ENCODE results near the gene FXYD2.

FXYD2 gene

DNA sequence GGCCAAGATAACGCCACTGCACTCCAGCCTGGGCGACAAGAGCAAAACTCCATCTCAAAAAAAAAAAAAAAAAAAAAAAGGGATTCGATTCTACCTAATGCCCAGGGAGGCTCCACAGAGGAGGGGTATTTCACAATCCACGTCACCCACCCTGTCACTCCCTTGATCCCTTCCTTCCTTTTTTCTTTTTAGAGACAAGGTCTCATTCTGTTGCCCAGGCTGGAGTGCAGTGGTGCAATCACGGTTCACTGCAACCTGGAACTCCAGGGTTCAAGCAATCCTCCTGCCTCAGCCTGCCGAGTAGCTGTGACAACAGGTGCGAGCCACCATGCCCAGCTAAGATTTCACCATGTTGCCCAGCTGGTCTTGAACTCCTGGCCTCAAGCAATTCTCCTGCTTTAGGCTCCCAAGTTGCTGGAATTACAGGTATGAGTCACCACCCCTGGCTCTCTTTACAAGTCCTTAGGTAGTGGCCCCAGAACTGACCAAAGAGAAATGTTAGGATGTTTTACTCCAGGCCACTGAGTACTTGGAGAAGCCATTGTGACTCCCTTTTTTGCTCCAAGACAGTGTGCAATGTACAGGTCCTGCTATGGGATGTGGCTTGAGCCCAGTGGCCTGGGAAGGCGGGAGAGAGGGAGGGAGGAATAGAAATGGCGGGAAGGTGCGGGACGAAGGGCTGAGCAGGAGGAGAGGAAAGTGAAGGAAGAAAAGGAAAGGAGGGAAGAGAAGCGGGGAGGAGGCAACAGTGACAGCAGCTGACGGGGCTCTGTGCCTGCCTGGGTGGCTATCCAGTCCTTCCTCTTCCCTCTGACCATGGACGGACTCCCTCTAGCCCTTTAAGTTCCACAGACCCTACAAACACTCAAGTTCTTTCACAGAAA, 11.8 kb upstream of the FXYD2 start:
- H3K36me3 ChIP-seq, result no peaks in the 10 kb centered on the region
- no peak overlapping the region for H3K4me3 ChIP-seq (ENCODE audit: low read depth in 1 of 2, low read length in 1 of 2)
- TF ChIP-seq CTCF (IDR thresholded peaks at IDR 0.05), result no peak
- H3K27ac ChIP-seq, result no peak overlapping the region
- H3K4me1 ChIP-seq (ENCODE audit: control insufficient read depth in 1 of 2, insufficient read depth in 1 of 2, low read depth in 1 of 2, low read length in 1 of 2), result peaks cover 11 to 13% of the 10 kb centered on the region in 2 experiments
- no peaks in the 10 kb centered on the region for H3K9me3 ChIP-seq
- no peaks in the 10 kb centered on the region for H3K27me3 ChIP-seq

DNA sequence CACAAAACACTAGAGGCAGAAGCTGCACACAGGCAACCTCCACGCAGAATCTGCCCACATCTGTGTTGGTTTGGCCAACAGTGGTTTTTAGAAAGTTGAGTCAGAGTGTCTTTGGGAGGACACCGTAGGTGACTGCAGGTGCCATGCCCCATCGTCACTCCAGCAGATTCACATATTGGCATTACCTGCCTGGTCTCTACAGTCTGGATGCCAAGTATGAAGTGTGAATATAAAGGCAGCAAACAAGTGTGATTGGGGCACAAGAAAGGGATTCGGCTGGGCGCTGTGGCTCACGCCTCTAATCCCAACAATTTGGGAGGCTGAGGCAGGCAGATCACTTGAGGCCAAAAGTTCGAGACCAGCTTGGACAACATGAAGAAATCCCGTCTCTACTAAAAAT, 11.0 kb upstream of the FXYD2 start:
- H3K4me3 ChIP-seq (ENCODE audit: low read depth in 1 of 2, low read length in 1 of 2), result no peak overlapping the region
- H3K36me3 ChIP-seq, result no peaks in the 10 kb centered on the region
- no peaks in the 10 kb centered on the region for H3K27me3 ChIP-seq
- H3K27ac ChIP-seq, result no peak overlapping the region
- TF ChIP-seq CTCF (IDR thresholded peaks at IDR 0.05), result no peak
- peaks cover 8 to 13% of the 10 kb centered on the region in 2 experiments for H3K4me1 ChIP-seq (ENCODE audit: control insufficient read depth in 1 of 2, insufficient read depth in 1 of 2, low read depth in 1 of 2, low read length in 1 of 2)
- no peaks in the 10 kb centered on the region for H3K9me3 ChIP-seq

- H3K4me1 ChIP-seq (ENCODE audit: control insufficient read depth in 1 of 2, insufficient read depth in 1 of 2, low read depth in 1 of 2, low read length in 1 of 2), result peaks cover 8 to 13% of the 10 kb centered on the region in 2 experiments
- no peaks in the 10 kb centered on the region for H3K27me3 ChIP-seq
- no peak overlapping the region for H3K4me3 ChIP-seq (ENCODE audit: low read depth in 1 of 2, low read length in 1 of 2)
- no peak overlapping the region for H3K27ac ChIP-seq
- no peak for TF ChIP-seq CTCF (IDR thresholded peaks at IDR 0.05)
- H3K9me3 ChIP-seq, result no peaks in the 10 kb centered on the region
- no peaks in the 10 kb centered on the region for H3K36me3 ChIP-seq
Measured at GRCh38 chr11:117834838-117835443, 10.4 kb upstream of the FXYD2 start.

- H3K36me3 ChIP-seq, result no peaks in the 10 kb centered on the region
- no peaks in the 10 kb centered on the region for H3K27me3 ChIP-seq
- H3K4me1 ChIP-seq (ENCODE audit: control insufficient read depth in 1 of 2, insufficient read depth in 1 of 2, low read depth in 1 of 2, low read length in 1 of 2), result peaks cover 8 to 13% of the 10 kb centered on the region in 2 experiments
- H3K4me3 ChIP-seq (ENCODE audit: low read depth in 1 of 2, low read length in 1 of 2), result no peak overlapping the region
- no peak for TF ChIP-seq CTCF (IDR thresholded peaks at IDR 0.05)
- no peaks in the 10 kb centered on the region for H3K9me3 ChIP-seq
- no peak overlapping the region for H3K27ac ChIP-seq
Measured at GRCh38 chr11:117834068-117834810, 9.7 kb upstream of the FXYD2 start.

- H3K4me1 ChIP-seq (ENCODE audit: control insufficient read depth in 1 of 2, insufficient read depth in 1 of 2, low read depth in 1 of 2, low read length in 1 of 2), result peaks cover 8 to 13% of the 10 kb centered on the region in 2 experiments
- H3K9me3 ChIP-seq, result no peaks in the 10 kb centered on the region
- H3K36me3 ChIP-seq, result no peaks in the 10 kb centered on the region
- H3K4me3 ChIP-seq (ENCODE audit: low read depth in 1 of 2, low read length in 1 of 2), result no peak overlapping the region
- H3K27ac ChIP-seq, result no peak overlapping the region
- H3K27me3 ChIP-seq, result no peaks in the 10 kb centered on the region
- no peak for TF ChIP-seq CTCF (IDR thresholded peaks at IDR 0.05)
Measured at GRCh38 chr11:117833401-117833891, 8.9 kb upstream of the FXYD2 start.

All from neutrophil (primary cell).